GM12891 (cell line): Measurements from ENCODE around the gene ZNF438.

Source experiments
- POLR2A ChIP-seq: IDR thresholded peaks from 2 replicates; pipeline ENCODE4 v1.6.1; 2011; ENCODE audit warnings: low read depth, low read length, control low read depth
- POLR2AphosphoS5 ChIP-seq: IDR thresholded peaks from 2 replicates; pipeline ENCODE4 v1.6.1; 2011; ENCODE audit warnings: low read depth, low read length, control low read depth

GRCh38 chr10:30854656-30855055 is 177.0 kb downstream of the ZNF438 start:
- TF ChIP-seq POLR2A, result no peak
- no peak for TF ChIP-seq POLR2AphosphoS5
